ENCODE results near the gene INPP5D.

The INPP5D gene

GRCh38 chr2:233183869-233184418, 123.8 kb downstream of the INPP5D start:
- Histone ChIP-seq H2AFZ (ENCODE audit: low read depth, low read length) (no peak overlapping the region), H3K4me1 (ENCODE audit: low read length) (peaks cover 26% of the 10 kb centered on the region), H3K9ac (ENCODE audit: low read length) (no peak overlapping the region), H3K4me3 (ENCODE audit: low read length) (no peak overlapping the region), H3K9me3 (ENCODE audit: insufficient read depth, low read length) (no peaks in the 10 kb centered on the region), H3K79me2 (ENCODE audit: low read length) (no peaks in the 10 kb centered on the region), H3K27ac (ENCODE audit: low read length) (peak overlapping the region; percentile 17; the same call in 1 of the 2 replicates), H3K36me3 (replicated peaks; ENCODE audit: low read depth, low read length) (peaks cover 49% of the 10 kb centered on the region), H3K4me2 (ENCODE audit: low read length) (no peak overlapping the region), H4K20me1 (ENCODE audit: insufficient read depth, low read length) (0 out of 2 replicates have a peak, but pooled peaks cover 4% of the 10 kb centered on the region), H3K27me3 (ENCODE audit: low read depth, low read length) (no peaks in the 10 kb centered on the region)
- no peak for TF ChIP-seq EZH2phosphoT487 (IDR thresholded peaks at IDR 0.05; ENCODE audit: low read depth)
- no peak for TF ChIP-seq CTCF (IDR thresholded peaks at IDR 0.05; ENCODE audit: low read depth, low read length)

GRCh38 chr2:233184669-233185068, 124.5 kb downstream of the INPP5D start:
- Histone ChIP-seq H3K36me3 (replicated peaks; ENCODE audit: low read depth, low read length) (peaks cover 49% of the 10 kb centered on the region), H3K9me3 (ENCODE audit: insufficient read depth, low read length) (no peaks in the 10 kb centered on the region), H2AFZ (ENCODE audit: low read depth, low read length) (no peak overlapping the region), H3K27me3 (ENCODE audit: low read depth, low read length) (no peaks in the 10 kb centered on the region), H3K9ac (ENCODE audit: low read length) (no peak overlapping the region), H3K4me3 (ENCODE audit: low read length) (no peak overlapping the region), H3K27ac (ENCODE audit: low read length) (peak overlapping the region; percentile 91), H4K20me1 (ENCODE audit: insufficient read depth, low read length) (0 out of 2 replicates have a peak, but pooled peaks cover 4% of the 10 kb centered on the region), H3K4me1 (ENCODE audit: low read length) (peaks cover 26% of the 10 kb centered on the region), H3K79me2 (ENCODE audit: low read length) (no peaks in the 10 kb centered on the region), H3K4me2 (ENCODE audit: low read length) (peak overlapping the region; percentile 57; the same call in 1 of the 2 replicates)
- TF ChIP-seq CTCF (IDR thresholded peaks at IDR 0.05; ENCODE audit: low read depth, low read length) (no peak), EZH2phosphoT487 (IDR thresholded peaks at IDR 0.05; ENCODE audit: low read depth) (no peak)

- Histone ChIP-seq H3K4me3 (ENCODE audit: low read length) (peak overlapping the region; percentile 28; the same call in 1 of the 2 replicates), H3K79me2 (ENCODE audit: low read length) (no peaks in the 10 kb centered on the region), H3K4me2 (ENCODE audit: low read length) (peak overlapping the region; percentile 57), H2AFZ (ENCODE audit: low read depth, low read length) (no peak overlapping the region), H3K4me1 (ENCODE audit: low read length) (peaks cover 26% of the 10 kb centered on the region), H3K27me3 (ENCODE audit: low read depth, low read length) (no peaks in the 10 kb centered on the region), H4K20me1 (ENCODE audit: insufficient read depth, low read length) (0 out of 2 replicates have a peak, but pooled peaks cover 4% of the 10 kb centered on the region), H3K9me3 (ENCODE audit: insufficient read depth, low read length) (no peaks in the 10 kb centered on the region), H3K27ac (ENCODE audit: low read length) (peak overlapping the region; percentile 91), H3K36me3 (replicated peaks; ENCODE audit: low read depth, low read length) (peaks cover 53% of the 10 kb centered on the region), H3K9ac (ENCODE audit: low read length) (peak overlapping the region; percentile 51; the same call in 1 of the 2 replicates)
- TF ChIP-seq CTCF (IDR thresholded peaks at IDR 0.05; ENCODE audit: low read depth, low read length): no peak
- no peak for TF ChIP-seq EZH2phosphoT487 (IDR thresholded peaks at IDR 0.05; ENCODE audit: low read depth)
Observed at GRCh38 chr2:233185330-233185729, 125.2 kb downstream of the INPP5D start.

GRCh38 chr2:233185963-233186362, 125.8 kb downstream of the INPP5D start:
- H3K4me3 ChIP-seq (ENCODE audit: low read length): peak overlapping the region; percentile 28; the same call in 1 of the 2 replicates
- H3K4me2 ChIP-seq (ENCODE audit: low read length): peak overlapping the region; percentile 57
- H2AFZ ChIP-seq (ENCODE audit: low read depth, low read length): no peak overlapping the region
- H3K9me3 ChIP-seq (ENCODE audit: insufficient read depth, low read length): no peaks in the 10 kb centered on the region
- H3K9ac ChIP-seq (ENCODE audit: low read length): peak overlapping the region; percentile 51; the same call in 1 of the 2 replicates
- peak overlapping the region; percentile 91 for H3K27ac ChIP-seq (ENCODE audit: low read length)
- H4K20me1 ChIP-seq (ENCODE audit: insufficient read depth, low read length): 0 out of 2 replicates have a peak, but pooled peaks cover 4% of the 10 kb centered on the region
- peaks cover 59% of the 10 kb centered on the region for H3K36me3 ChIP-seq (replicated peaks; ENCODE audit: low read depth, low read length)
- no peaks in the 10 kb centered on the region for H3K79me2 ChIP-seq (ENCODE audit: low read length)
- peaks cover 26% of the 10 kb centered on the region for H3K4me1 ChIP-seq (ENCODE audit: low read length)
- TF ChIP-seq EZH2phosphoT487 (IDR thresholded peaks at IDR 0.05; ENCODE audit: low read depth) (no peak), CTCF (IDR thresholded peaks at IDR 0.05; ENCODE audit: low read depth, low read length) (no peak)
- H3K27me3 ChIP-seq (ENCODE audit: low read depth, low read length): no peaks in the 10 kb centered on the region

Measured in OCI-LY3 (cell line).